K562 (cell line): ENCODE results near the gene DRAXIN. TPM values are rescaled to one million over a fixed set of nuclear protein-coding genes. Genes with fewer than 3 reads are reported as not detected.

Experiments
- ATF1 ChIP-seq, 2 experiments: fragments of 450-650 bp in 1 of 2; IDR thresholded peaks; 2 replicates each; pipeline ENCODE4 v1.6.1; 2016; ENCODE audit warnings: missing compliant biosample characterization in 1 of 2, missing genetic modification characterization in 1 of 2
- CREM ChIP-seq: IDR thresholded peaks from 2 replicates; pipeline ENCODE4 v1.6.1; 2014; ENCODE audit warnings: antibody characterized with exemption, low read depth
- DACH1 ChIP-seq: fragments of 450-650 bp; IDR thresholded peaks from 2 replicates; pipeline ENCODE4 v1.6.1; 2018; ENCODE audit not compliant: partially characterized antibody
- E2F1 ChIP-seq: sonication (generic); formaldehyde crosslinking; IDR thresholded peaks from 2 replicates; pipeline ENCODE4 v1.8.1; 2023; ENCODE audit warnings: mild to moderate bottlenecking, missing genetic modification reagents, moderate library complexity
- ETV6 ChIP-seq, 3 experiments: fragments of 150-350 bp in 1 of 3; sonication (generic) in 1 of 3; formaldehyde crosslinking in 1 of 3; IDR thresholded peaks; 2 replicates each; pipeline versions ENCODE4 v1.6.1 to v1.8.0; 2014 to 2022; ENCODE audit warnings: borderline replicate concordance in 2 of 3, low read depth in 2 of 3, antibody characterized with exemption in 1 of 3, low read length in 1 of 3, mild to moderate bottlenecking in 1 of 3, missing genetic modification reagents in 1 of 3
- FOXA3 ChIP-seq, 2 experiments: fragments of 450-650 bp in 1 of 2; sonication (generic) in 1 of 2; formaldehyde crosslinking; IDR thresholded peaks in 1 of 2; conservative IDR thresholded peaks in 1 of 2; 2 replicates each; pipeline versions ENCODE4 v1.4.0 to v1.8.0; 2020 to 2022; ENCODE audit warnings: mild to moderate bottlenecking in 2 of 2, missing genetic modification reagents in 1 of 2
- STAG1 ChIP-seq: sonication (generic); formaldehyde crosslinking; IDR thresholded peaks from 2 replicates; pipeline ENCODE4 v1.5.0; 2020; ENCODE audit warnings: missing genetic modification reagents, borderline replicate concordance
- ZBTB7A ChIP-seq: IDR thresholded peaks from 2 replicates; pipeline ENCODE4 v1.6.1; 2011; ENCODE audit warnings: low read depth, mild to moderate bottlenecking, low read length, moderate library complexity, borderline replicate concordance; ENCODE audit not compliant: control insufficient read depth
- ZC3H11A ChIP-seq: IDR thresholded peaks from 2 replicates; pipeline ENCODE4 v1.6.1; 2012; ENCODE audit warnings: low read depth, low read length, improper control_type of control experiment
- ZFP36 ChIP-seq: fragments of 150-350 bp; IDR thresholded peaks from 2 replicates; pipeline ENCODE4 v1.6.1; 2018; ENCODE audit warnings: low read length, low read depth; ENCODE audit not compliant: partially characterized antibody
- ZFX ChIP-seq: sonication (generic); formaldehyde crosslinking; IDR thresholded peaks from 2 replicates; pipeline ENCODE4 v1.8.0; 2022; ENCODE audit warnings: mild to moderate bottlenecking, missing genetic modification reagents, moderate library complexity
- ZNF274 ChIP-seq: IDR thresholded peaks from 2 replicates; pipeline ENCODE4 v1.6.1; 2011; ENCODE audit warnings: low read depth, mild to moderate bottlenecking, low read length, moderate library complexity, borderline replicate concordance
- ZNF316 ChIP-seq: fragments of 450-650 bp; IDR thresholded peaks from 2 replicates; pipeline ENCODE4 v1.6.1; 2016
- polyA plus RNA-seq, 8 experiments: library from polyadenylated mRNA; depleted of rRNA in 4 of 8; stranded (reverse) in 5 of 8; unstranded in 3 of 8; fragments of >200 nt; fragmentation: Nextera tagmentation in 2 of 8; fragmentation: Illumina TruSeq in 1 of 8; extraction: Ambion mirVana in 2 of 8; extraction: Trizol in 1 of 8; gene quantifications; 2 replicates each; pipeline versions ENCODE4 v1.2.1 to v1.2.3, GENCODE V29; 2011 to 2014; ENCODE audit warnings: inconsistent platforms in 1 of 8, missing spikeins in 1 of 8
- total RNA-seq, 7 experiments: library from RNA; depleted of rRNA in 6 of 7; stranded (reverse); fragments of >200 nt in 6 of 7; fragmentation: Illumina TruSeq in 2 of 7; extraction: Trizol in 2 of 7; gene quantifications; 2 replicates each; pipeline versions ENCODE4 v1.2.1 to v1.2.3, GENCODE V29; 2011 to 2021; ENCODE audit warnings: low replicate concordance in 1 of 7
- TF ChIP-seq, protein P1 (sequence below): fragments of 450-650 bp; formaldehyde crosslinking; IDR thresholded peaks from 2 replicates; pipeline ENCODE4 v1.4.0; 2020; ENCODE audit warnings: mild to moderate bottlenecking, mixed read lengths

Gene DRAXIN
- total and polyA plus RNA-seq, 9 of the 15 experiments (the other 6 are each of a cell fraction or from before 2014, with no cell fraction given): 0.01 to 0.04 (median 0.01) TPM; not detected in 6

GRCh38 chr1:11653101-11653860 is 38.2 kb upstream of the DRAXIN start (continued):
- TF ChIP-seq ETV6 (IDR thresholded peaks at IDR 0.05; ENCODE audit: borderline replicate concordance in 1 of 2, low read depth in 2 of 2, low read length in 1 of 2) (no peak), ETV6 (CRISPR knock-in tag; IDR thresholded peaks at IDR 0.05; ENCODE audit: borderline replicate concordance) (no peak), ZNF316 (peak; percentile 33; the same call in 1 of the 2 replicates), CREM (0 out of 2 replicates have a peak, but pooled peaks have one; percentile 6), ZC3H11A (no peak), FOXA3 (CRISPR knock-in tag; conservative IDR thresholded peaks at IDR 0.05 in 1 of 2, IDR thresholded peaks at IDR 0.05 in 1 of 2) (no peak), DACH1 (no peak), STAG1 (CRISPR knock-in tag) (no peak), E2F1 (CRISPR knock-in tag) (no peak), ZFX (CRISPR knock-in tag) (peak; percentile 21; the same call in 1 of the 2 replicates), ZFP36 (no peak), ATF1 (CRISPR knock-in tag; IDR thresholded peaks at IDR 0.05) (no peak), ATF1 (tag; IDR thresholded peaks at IDR 0.05) (no peak), ZNF274 (no peak), ZBTB7A (0 out of 2 replicates have a peak, but pooled peaks have one; percentile 20)
- TF ChIP-seq, protein P1, sequence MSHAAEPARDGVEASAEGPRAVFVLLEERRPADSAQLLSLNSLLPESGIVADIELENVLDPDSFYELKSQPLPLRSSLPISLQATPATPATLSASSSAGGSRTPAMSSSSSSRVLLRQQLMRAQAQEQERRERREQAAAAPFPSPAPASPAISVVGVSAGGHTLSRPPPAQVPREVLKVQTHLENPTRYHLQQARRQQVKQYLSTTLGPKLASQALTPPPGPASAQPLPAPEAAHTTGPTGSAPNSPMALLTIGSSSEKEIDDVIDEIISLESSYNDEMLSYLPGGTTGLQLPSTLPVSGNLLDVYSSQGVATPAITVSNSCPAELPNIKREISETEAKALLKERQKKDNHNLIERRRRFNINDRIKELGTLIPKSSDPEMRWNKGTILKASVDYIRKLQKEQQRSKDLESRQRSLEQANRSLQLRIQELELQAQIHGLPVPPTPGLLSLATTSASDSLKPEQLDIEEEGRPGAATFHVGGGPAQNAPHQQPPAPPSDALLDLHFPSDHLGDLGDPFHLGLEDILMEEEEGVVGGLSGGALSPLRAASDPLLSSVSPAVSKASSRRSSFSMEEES (CRISPR knock-in tag): no peak
